ENCODE data around the gene COG4. TPM values are rescaled to one million over a fixed set of nuclear protein-coding genes. Genes with fewer than 3 reads are reported as not detected.

Gene COG4
- total and polyA plus RNA-seq, 2 donors, result 39.6 to 63.3 TPM

DNA sequence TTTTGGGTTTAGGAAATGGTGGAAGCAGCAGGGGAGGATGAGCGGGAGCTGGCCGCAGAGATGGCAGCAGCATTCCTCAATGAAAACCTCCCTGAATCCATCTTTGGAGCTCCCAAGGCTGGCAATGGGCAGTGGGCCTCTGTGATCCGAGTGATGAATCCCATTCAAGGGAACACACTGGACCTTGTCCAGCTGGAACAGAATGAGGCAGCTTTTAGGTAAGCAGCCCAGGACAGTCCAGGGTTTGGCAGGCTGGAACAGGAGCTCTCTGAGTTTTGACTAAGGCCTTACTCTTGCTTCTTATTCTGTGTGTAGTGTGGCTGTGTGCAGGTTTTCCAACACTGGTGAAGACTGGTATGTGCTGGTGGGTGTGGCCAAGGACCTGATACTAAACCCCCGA is 41.7 kb upstream of the COG4 start:
- DNase-seq (ENCODE audit: low read depth in 6 of 9, low spot score in 9 of 9), result no peak
- Histone ChIP-seq H3K4me3 (ENCODE audit: low read length in 2 of 2) (no peak overlapping the region), H3K27ac (ENCODE audit: low read depth in 1 of 2, low read length in 1 of 2) (no peak overlapping the region), H3K4me1 (ENCODE audit: control insufficient read depth in 2 of 2, insufficient read depth in 2 of 2, low read length in 2 of 2) (no peaks in the 10 kb centered on the region), H3K9me3 (ENCODE audit: control insufficient read depth in 2 of 2, insufficient read depth in 1 of 2, low read length in 1 of 2) (no peaks in the 10 kb centered on the region), H3K36me3 (ENCODE audit: control insufficient read depth in 2 of 2, insufficient read depth in 2 of 2, low read length in 1 of 2) (peaks cover 94 to 97% of the 10 kb centered on the region in 2 donors), H3K27me3 (ENCODE audit: control insufficient read depth in 2 of 2, insufficient read depth in 1 of 2, low read length in 1 of 2) (no peaks in the 10 kb centered on the region)
- 95% methylated on average over 4 of the region's 4 CpGs for WGBS

DNA sequence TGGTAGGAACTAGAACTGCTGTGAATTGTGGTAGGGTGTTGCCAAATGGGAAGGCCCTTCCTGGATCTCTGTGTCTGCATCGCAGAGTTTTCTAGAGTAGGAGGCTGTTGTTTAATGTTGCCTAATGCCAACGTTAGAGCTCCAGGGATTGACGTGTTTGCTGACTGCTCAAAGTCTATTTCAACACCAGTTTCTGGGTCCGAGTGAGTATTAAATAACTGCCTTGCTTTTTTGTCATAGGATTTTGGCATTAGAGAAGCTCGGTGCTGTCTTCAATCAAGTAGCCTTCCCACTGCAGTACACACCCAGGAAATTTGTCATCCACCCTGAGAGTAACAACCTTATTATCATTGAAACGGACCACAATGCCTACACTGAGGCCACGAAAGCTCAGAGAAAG is 40.3 kb upstream of the COG4 start:
- WGBS, result 96% methylated on average over 7 of the region's 7 CpGs
- H3K27me3 ChIP-seq (ENCODE audit: control insufficient read depth in 2 of 2, insufficient read depth in 1 of 2, low read length in 1 of 2), result no peaks in the 10 kb centered on the region
- H3K4me3 ChIP-seq (ENCODE audit: low read length in 2 of 2), result no peak overlapping the region
- no peaks in the 10 kb centered on the region for H3K9me3 ChIP-seq (ENCODE audit: control insufficient read depth in 2 of 2, insufficient read depth in 1 of 2, low read length in 1 of 2)
- no peaks in the 10 kb centered on the region for H3K4me1 ChIP-seq (ENCODE audit: control insufficient read depth in 2 of 2, insufficient read depth in 2 of 2, low read length in 2 of 2)
- peaks cover 93 to 97% of the 10 kb centered on the region in 2 donors for H3K36me3 ChIP-seq (ENCODE audit: control insufficient read depth in 2 of 2, insufficient read depth in 2 of 2, low read length in 1 of 2)
- no peak for DNase-seq (ENCODE audit: low read depth in 6 of 9, low spot score in 9 of 9)
- no peak overlapping the region for H3K27ac ChIP-seq (ENCODE audit: low read depth in 1 of 2, low read length in 1 of 2)

DNA sequence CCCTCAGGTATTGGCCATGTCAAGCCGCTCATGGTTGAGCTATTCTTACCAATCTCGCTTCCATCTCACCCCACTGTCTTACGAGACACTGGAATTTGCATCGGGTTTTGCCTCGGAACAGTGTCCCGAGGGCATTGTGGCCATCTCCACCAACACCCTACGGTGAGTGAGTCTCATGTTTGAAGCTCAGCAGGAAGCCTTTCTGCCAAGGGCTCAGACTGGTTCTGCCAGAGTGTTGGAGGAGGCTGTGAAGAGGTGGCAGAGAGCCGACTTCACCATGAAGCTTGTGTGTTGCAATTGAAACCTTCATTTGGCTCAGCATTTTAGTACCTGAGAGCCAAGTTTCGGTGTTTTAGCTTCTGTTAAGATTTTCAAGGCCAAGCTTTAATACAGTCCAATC is 38.3 kb upstream of the COG4 start:
- peaks cover 86 to 99% of the 10 kb centered on the region in 2 donors for H3K36me3 ChIP-seq (ENCODE audit: control insufficient read depth in 2 of 2, insufficient read depth in 2 of 2, low read length in 1 of 2)
- no peaks in the 10 kb centered on the region for H3K4me1 ChIP-seq (ENCODE audit: control insufficient read depth in 2 of 2, insufficient read depth in 2 of 2, low read length in 2 of 2)
- H3K9me3 ChIP-seq (ENCODE audit: control insufficient read depth in 2 of 2, insufficient read depth in 1 of 2, low read length in 1 of 2), result no peaks in the 10 kb centered on the region
- 96% methylated on average over 9 of the region's 9 CpGs for WGBS
- no peak overlapping the region for H3K4me3 ChIP-seq (ENCODE audit: low read length in 2 of 2)
- H3K27ac ChIP-seq (ENCODE audit: low read depth in 1 of 2, low read length in 1 of 2), result peak overlapping the region in 1 of 2 donors; percentile 6
- DNase-seq (ENCODE audit: low read depth in 6 of 9, low spot score in 9 of 9), result no peak
- H3K27me3 ChIP-seq (ENCODE audit: control insufficient read depth in 2 of 2, insufficient read depth in 1 of 2, low read length in 1 of 2), result no peaks in the 10 kb centered on the region

DNA sequence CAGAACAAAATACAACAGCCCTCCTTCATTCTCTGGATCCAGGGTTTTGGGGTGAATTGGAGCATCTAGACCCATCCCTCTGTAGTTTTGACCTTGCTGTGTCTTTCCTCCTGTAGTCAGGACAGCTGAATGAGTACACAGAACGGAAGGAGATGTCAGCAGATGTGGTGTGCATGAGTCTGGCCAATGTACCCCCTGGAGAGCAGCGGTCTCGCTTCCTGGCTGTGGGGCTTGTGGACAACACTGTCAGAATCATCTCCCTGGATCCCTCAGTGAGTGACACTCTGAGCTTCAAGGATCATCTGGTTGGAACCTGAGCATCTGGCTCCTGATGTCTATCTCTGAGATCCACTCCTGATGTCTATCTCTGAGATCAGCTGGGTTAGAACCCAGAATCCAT is 32.7 kb upstream of the COG4 start:
- Histone ChIP-seq H3K27ac (ENCODE audit: low read depth in 1 of 2, low read length in 1 of 2) (no peak overlapping the region), H3K4me1 (ENCODE audit: control insufficient read depth in 2 of 2, insufficient read depth in 2 of 2, low read length in 2 of 2) (no peaks in the 10 kb centered on the region)
- WGBS, result 99% methylated on average over 3 of the region's 3 CpGs

DNA sequence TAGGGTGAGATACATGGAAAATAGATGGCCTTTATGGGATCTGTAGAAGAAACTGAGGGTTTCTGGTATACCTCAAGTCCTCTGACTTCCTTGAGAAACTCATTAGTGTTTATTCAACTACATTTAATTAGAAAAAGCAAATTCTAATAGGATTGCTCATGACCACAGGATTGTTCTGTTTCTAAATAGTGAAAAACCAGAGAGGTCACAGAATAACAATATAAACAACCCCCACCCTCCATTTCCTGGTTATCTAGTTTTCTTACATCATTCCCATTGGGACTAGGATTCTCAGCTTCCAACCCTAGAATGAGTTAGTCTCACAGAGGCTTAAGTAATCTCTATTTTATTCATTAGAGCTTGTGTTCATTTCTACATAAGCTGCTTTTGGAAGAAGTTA is 30.3 kb upstream of the COG4 start:
- no peaks in the 10 kb centered on the region for H3K4me1 ChIP-seq (ENCODE audit: control insufficient read depth in 2 of 2, insufficient read depth in 2 of 2, low read length in 2 of 2)
- H3K9me3 ChIP-seq (ENCODE audit: control insufficient read depth in 2 of 2, insufficient read depth in 1 of 2, low read length in 1 of 2), result no peaks in the 10 kb centered on the region
- no peak overlapping the region for H3K4me3 ChIP-seq (ENCODE audit: low read length in 2 of 2)
- H3K36me3 ChIP-seq (ENCODE audit: control insufficient read depth in 2 of 2, insufficient read depth in 2 of 2, low read length in 1 of 2), result peaks cover 69 to 98% of the 10 kb centered on the region in 2 donors
- no peak for DNase-seq (ENCODE audit: low read depth in 6 of 9, low spot score in 9 of 9)
- H3K27me3 ChIP-seq (ENCODE audit: control insufficient read depth in 2 of 2, insufficient read depth in 1 of 2, low read length in 1 of 2), result no peaks in the 10 kb centered on the region
- no peak overlapping the region for H3K27ac ChIP-seq (ENCODE audit: low read depth in 1 of 2, low read length in 1 of 2)

More for the DNA sequence above, 32.7 kb upstream of the COG4 start:
- no peak for DNase-seq (ENCODE audit: low read depth in 6 of 9, low spot score in 9 of 9)
- peaks cover 73 to 99% of the 10 kb centered on the region in 2 donors for H3K36me3 ChIP-seq (ENCODE audit: control insufficient read depth in 2 of 2, insufficient read depth in 2 of 2, low read length in 1 of 2)
- H3K4me3 ChIP-seq (ENCODE audit: low read length in 2 of 2), result no peak overlapping the region
- no peaks in the 10 kb centered on the region for H3K27me3 ChIP-seq (ENCODE audit: control insufficient read depth in 2 of 2, insufficient read depth in 1 of 2, low read length in 1 of 2)
- no peaks in the 10 kb centered on the region for H3K9me3 ChIP-seq (ENCODE audit: control insufficient read depth in 2 of 2, insufficient read depth in 1 of 2, low read length in 1 of 2)

DNA sequence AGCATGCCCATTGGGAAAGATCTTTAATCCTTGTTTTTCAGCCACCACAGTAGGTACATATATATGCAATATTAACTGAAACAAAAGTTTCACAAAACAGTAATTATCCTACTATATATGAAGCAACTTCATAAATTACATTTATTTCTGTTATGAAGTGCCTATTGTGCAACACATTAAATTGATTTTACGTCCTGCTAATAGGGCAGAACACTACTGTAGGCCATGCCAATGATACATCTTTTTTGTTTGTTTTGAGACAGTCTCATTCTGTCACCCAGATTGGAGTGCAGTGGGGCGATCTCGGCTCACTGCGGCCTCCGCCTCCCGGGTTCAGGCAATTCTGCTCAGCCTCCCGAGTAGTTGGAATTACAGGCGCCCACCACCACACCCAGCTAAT is 29.3 kb upstream of the COG4 start:
- H3K4me1 ChIP-seq (ENCODE audit: control insufficient read depth in 2 of 2, insufficient read depth in 2 of 2, low read length in 2 of 2), result no peaks in the 10 kb centered on the region
- no peak overlapping the region for H3K4me3 ChIP-seq (ENCODE audit: low read length in 2 of 2)
- no peaks in the 10 kb centered on the region for H3K27me3 ChIP-seq (ENCODE audit: control insufficient read depth in 2 of 2, insufficient read depth in 1 of 2, low read length in 1 of 2)
- peaks cover 72 to 97% of the 10 kb centered on the region in 2 donors for H3K36me3 ChIP-seq (ENCODE audit: control insufficient read depth in 2 of 2, insufficient read depth in 2 of 2, low read length in 1 of 2)
- no peaks in the 10 kb centered on the region for H3K9me3 ChIP-seq (ENCODE audit: control insufficient read depth in 2 of 2, insufficient read depth in 1 of 2, low read length in 1 of 2)
- H3K27ac ChIP-seq (ENCODE audit: low read depth in 1 of 2, low read length in 1 of 2), result no peak overlapping the region
- WGBS, result 98% methylated on average over 8 of the region's 8 CpGs
- DNase-seq (ENCODE audit: low read depth in 6 of 9, low spot score in 9 of 9), result no peak

DNA sequence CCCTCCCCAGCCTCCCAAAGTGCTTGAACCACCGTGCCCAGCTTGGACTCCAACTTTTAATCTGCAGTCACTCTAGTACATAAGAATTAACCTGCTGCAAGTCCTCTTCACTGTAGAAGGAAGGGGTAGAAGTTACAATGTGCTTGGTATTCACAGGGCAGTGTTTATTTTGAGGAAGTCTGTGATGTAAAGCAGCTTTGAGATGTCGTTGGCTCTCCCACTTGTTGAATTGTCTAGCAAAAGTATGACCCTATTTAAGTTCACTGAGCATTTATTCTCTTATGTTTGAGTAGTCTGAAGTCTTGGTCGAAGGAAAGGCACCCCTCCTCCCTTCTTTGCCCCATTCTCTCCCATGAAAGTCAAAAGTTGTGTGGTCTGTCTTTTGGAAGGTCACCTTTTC is 28.4 kb upstream of the COG4 start:
- Histone ChIP-seq H3K9me3 (ENCODE audit: control insufficient read depth in 2 of 2, insufficient read depth in 1 of 2, low read length in 1 of 2) (no peaks in the 10 kb centered on the region), H3K27me3 (ENCODE audit: control insufficient read depth in 2 of 2, insufficient read depth in 1 of 2, low read length in 1 of 2) (no peaks in the 10 kb centered on the region), H3K27ac (ENCODE audit: low read depth in 1 of 2, low read length in 1 of 2) (no peak overlapping the region), H3K4me3 (ENCODE audit: low read length in 2 of 2) (no peak overlapping the region), H3K36me3 (ENCODE audit: control insufficient read depth in 2 of 2, insufficient read depth in 2 of 2, low read length in 1 of 2) (peaks cover 69 to 96% of the 10 kb centered on the region in 2 donors), H3K4me1 (ENCODE audit: control insufficient read depth in 2 of 2, insufficient read depth in 2 of 2, low read length in 2 of 2) (no peaks in the 10 kb centered on the region)
- WGBS, result 95% methylated on average over 3 of the region's 3 CpGs
- no peak for DNase-seq (ENCODE audit: low read depth in 6 of 9, low spot score in 9 of 9)

DNA sequence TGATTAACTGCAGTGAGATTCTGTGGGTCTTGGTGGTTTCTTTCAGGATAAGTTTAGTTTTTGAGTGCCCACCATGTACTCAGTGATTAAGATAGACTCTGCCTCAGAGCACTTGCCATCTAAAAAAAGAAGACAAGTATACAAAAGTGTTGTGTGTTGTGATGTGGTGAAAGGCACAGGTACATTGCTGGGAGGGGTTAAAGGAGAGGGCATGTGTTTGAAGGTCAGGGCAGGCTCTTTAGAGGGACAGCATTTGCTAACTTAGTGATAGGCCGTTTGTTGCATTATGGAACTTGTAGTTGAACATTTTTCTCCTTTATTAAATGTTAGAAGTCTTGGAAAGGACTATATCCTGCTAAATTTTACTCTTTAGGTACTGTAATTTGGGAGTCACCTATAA is 26.7 kb upstream of the COG4 start:
- no peak overlapping the region for H3K27ac ChIP-seq (ENCODE audit: low read depth in 1 of 2, low read length in 1 of 2)
- no peaks in the 10 kb centered on the region for H3K27me3 ChIP-seq (ENCODE audit: control insufficient read depth in 2 of 2, insufficient read depth in 1 of 2, low read length in 1 of 2)
- H3K36me3 ChIP-seq (ENCODE audit: control insufficient read depth in 2 of 2, insufficient read depth in 2 of 2, low read length in 1 of 2), result peaks cover 67 to 95% of the 10 kb centered on the region in 2 donors
- WGBS, result 0% methylated on average over 1 of the region's 1 CpG
- H3K9me3 ChIP-seq (ENCODE audit: control insufficient read depth in 2 of 2, insufficient read depth in 1 of 2, low read length in 1 of 2), result no peaks in the 10 kb centered on the region
- no peaks in the 10 kb centered on the region for H3K4me1 ChIP-seq (ENCODE audit: control insufficient read depth in 2 of 2, insufficient read depth in 2 of 2, low read length in 2 of 2)
- H3K4me3 ChIP-seq (ENCODE audit: low read length in 2 of 2), result no peak overlapping the region
- DNase-seq (ENCODE audit: low read depth in 6 of 9, low spot score in 9 of 9), result no peak

DNA sequence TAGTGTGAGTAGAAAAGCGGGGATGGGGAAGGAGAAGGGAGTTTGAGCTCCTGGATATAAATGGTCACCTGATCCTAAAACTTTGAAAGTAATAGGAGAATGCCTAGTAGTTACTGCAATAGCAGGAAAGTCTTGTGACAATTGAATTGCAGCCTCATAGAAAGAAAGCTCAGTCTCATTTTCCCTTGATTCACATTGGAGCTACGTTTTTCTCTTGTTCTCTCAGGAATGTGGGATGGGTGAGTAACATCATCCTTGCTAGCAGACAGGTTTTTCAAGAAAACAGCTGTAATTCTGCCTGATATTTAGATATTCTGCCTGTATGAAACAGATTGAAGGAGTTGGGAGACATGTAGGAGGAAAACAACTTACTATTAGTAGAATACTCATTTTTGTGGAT is 25.6 kb upstream of the COG4 start:
- Histone ChIP-seq H3K36me3 (ENCODE audit: control insufficient read depth in 2 of 2, insufficient read depth in 2 of 2, low read length in 1 of 2) (peaks cover 67 to 95% of the 10 kb centered on the region in 2 donors), H3K27me3 (ENCODE audit: control insufficient read depth in 2 of 2, insufficient read depth in 1 of 2, low read length in 1 of 2) (no peaks in the 10 kb centered on the region), H3K4me1 (ENCODE audit: control insufficient read depth in 2 of 2, insufficient read depth in 2 of 2, low read length in 2 of 2) (no peaks in the 10 kb centered on the region), H3K27ac (ENCODE audit: low read depth in 1 of 2, low read length in 1 of 2) (no peak overlapping the region), H3K9me3 (ENCODE audit: control insufficient read depth in 2 of 2, insufficient read depth in 1 of 2, low read length in 1 of 2) (no peaks in the 10 kb centered on the region), H3K4me3 (ENCODE audit: low read length in 2 of 2) (no peak overlapping the region)
- 96% methylated on average over 2 of the region's 2 CpGs for WGBS
- DNase-seq (ENCODE audit: low read depth in 6 of 9, low spot score in 9 of 9), result no peak

DNA sequence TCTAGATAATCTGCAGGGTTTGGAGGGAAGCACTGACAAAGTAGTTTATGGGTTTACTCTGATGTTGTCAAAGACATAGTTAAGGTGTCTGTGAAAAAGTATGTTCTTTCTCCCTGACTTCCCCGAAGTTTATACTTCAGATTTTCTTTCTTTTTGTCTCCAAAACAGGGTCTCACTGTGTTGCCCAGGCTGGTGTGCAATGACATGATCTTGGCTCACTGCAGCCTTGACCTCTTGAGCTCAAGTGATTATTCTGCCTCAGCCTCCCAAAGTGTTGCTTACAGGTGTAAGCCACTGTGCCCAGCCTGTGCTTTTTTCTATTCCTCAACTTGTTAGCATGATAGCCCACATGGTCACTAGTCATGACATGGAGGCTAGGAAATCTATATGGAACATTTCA is 21.2 kb upstream of the COG4 start:
- Histone ChIP-seq H3K4me1 (ENCODE audit: control insufficient read depth in 2 of 2, insufficient read depth in 2 of 2, low read length in 2 of 2) (no peaks in the 10 kb centered on the region), H3K4me3 (ENCODE audit: low read length in 2 of 2) (no peak overlapping the region), H3K9me3 (ENCODE audit: control insufficient read depth in 2 of 2, insufficient read depth in 1 of 2, low read length in 1 of 2) (no peaks in the 10 kb centered on the region), H3K27ac (ENCODE audit: low read depth in 1 of 2, low read length in 1 of 2) (no peak overlapping the region), H3K27me3 (ENCODE audit: control insufficient read depth in 2 of 2, insufficient read depth in 1 of 2, low read length in 1 of 2) (no peaks in the 10 kb centered on the region), H3K36me3 (ENCODE audit: control insufficient read depth in 2 of 2, insufficient read depth in 2 of 2, low read length in 1 of 2) (peaks cover 67 to 96% of the 10 kb centered on the region in 2 donors)
- WGBS, result 94% methylated on average over 1 of the region's 1 CpG
- no peak for DNase-seq (ENCODE audit: low read depth in 6 of 9, low spot score in 9 of 9)
